GM23338 (cell line): ENCODE measurements around the gene CACNA2D4. TPM values are rescaled to one million over a fixed set of nuclear protein-coding genes. Genes with fewer than 3 reads are reported as not detected.

Experiments
- ATAC-seq: fragments of 200-7000 bp; cut with Tn5 transposase; 3 replicates; pipeline ENCODE4 v1.9.1; 2020
- DNase-seq: peaks from one replicate; pipeline ENCODE4 v3.0.0-alpha.2; 2015; ENCODE audit warnings: low spot score
- H2AFZ ChIP-seq: fragments of 200-600 bp; sonication (generic); 2 replicates; pipeline ENCODE4 v1.8.0; 2016; ENCODE audit warnings: antibody characterized with exemption, mild to moderate bottlenecking, moderate library complexity
- H3F3A ChIP-seq: fragments of 200-600 bp; sonication (generic); replicated peaks from 2 replicates; pipeline ENCODE4 v1.8.0; 2017; ENCODE audit warnings: antibody characterized with exemption, mixed run types, low read depth
- H3K27ac ChIP-seq: fragments of 200-600 bp; sonication (generic); 2 replicates; pipeline ENCODE4 v1.6.1; 2016; ENCODE audit warnings: low read depth
- H3K27me3 ChIP-seq: fragments of 200-600 bp; sonication (generic); 2 replicates; pipeline ENCODE4 v1.8.0; 2016; ENCODE audit warnings: mild to moderate bottlenecking, mixed run types, moderate library complexity; ENCODE audit not compliant: insufficient read depth
- H3K36me3 ChIP-seq: fragments of 200-600 bp; sonication (generic); 2 replicates; pipeline ENCODE4 v1.8.0; 2016; ENCODE audit warnings: mild to moderate bottlenecking; ENCODE audit not compliant: insufficient read depth
- H3K4me1 ChIP-seq: fragments of 200-600 bp; sonication (generic); 2 replicates; pipeline ENCODE4 v1.8.0; 2016; ENCODE audit warnings: mild to moderate bottlenecking, moderate library complexity; ENCODE audit not compliant: insufficient read depth
- H3K4me2 ChIP-seq: fragments of 200-600 bp; sonication (generic); 2 replicates; pipeline ENCODE4 v1.7.1; 2017; ENCODE audit warnings: mixed run types
- H3K4me3 ChIP-seq: fragments of 200-600 bp; sonication (generic); 2 replicates; pipeline ENCODE4 v1.6.1; 2016; ENCODE audit warnings: mixed run types
- H3K79me2 ChIP-seq: fragments of 200-600 bp; sonication (generic); replicated peaks from 2 replicates; pipeline ENCODE4 v1.8.0; 2017; ENCODE audit warnings: mild to moderate bottlenecking; ENCODE audit not compliant: insufficient read depth
- H3K9me2 ChIP-seq: fragments of 200-600 bp; sonication (generic); 2 replicates; pipeline ENCODE4 v1.8.0; 2017; ENCODE audit not compliant: insufficient read depth
- H4K20me1 ChIP-seq: fragments of 200-600 bp; sonication (generic); replicated peaks from 2 replicates; pipeline ENCODE4 v1.8.0; 2017; ENCODE audit warnings: mild to moderate bottlenecking; ENCODE audit not compliant: insufficient read depth
- H3K27ac Mint-ChIP-seq: 2 replicates; pipeline ENCODE4 v1.8.0; 2020; ENCODE audit warnings: inconsistent platforms, mild to moderate bottlenecking, moderate library complexity, mixed read lengths
- H3K27me3 Mint-ChIP-seq: 3 replicates; pipeline ENCODE4 v1.8.0; 2022; ENCODE audit warnings: low read depth, mild to moderate bottlenecking, moderate library complexity, mixed read lengths, inconsistent platforms; ENCODE audit not compliant: insufficient read depth, poor library complexity
- H3K36me3 Mint-ChIP-seq: 3 replicates; pipeline ENCODE4 v1.8.0; 2021; ENCODE audit warnings: low read depth, mild to moderate bottlenecking, inconsistent platforms, moderate library complexity, mixed read lengths
- H3K4me1 Mint-ChIP-seq: 3 replicates; pipeline ENCODE4 v1.8.0; 2020; ENCODE audit warnings: mild to moderate bottlenecking, inconsistent platforms, mixed read lengths
- H3K4me3 Mint-ChIP-seq: 3 replicates; pipeline ENCODE4 v1.8.0; 2021; ENCODE audit warnings: moderate library complexity, mild to moderate bottlenecking, inconsistent platforms, mixed read lengths
- H3K9me3 Mint-ChIP-seq: 3 replicates; pipeline ENCODE4 v1.8.0; 2020; ENCODE audit warnings: moderate library complexity, mild to moderate bottlenecking, inconsistent platforms, mixed read lengths
- CREB1 ChIP-seq: fragments of 250-450 bp; sonication (Bioruptor Pico); IDR thresholded peaks from 2 replicates; pipeline ENCODE4 v1.5.0; 2020; ENCODE audit warnings: low read depth, mild to moderate bottlenecking, moderate library complexity
- ZNF462 ChIP-seq: fragments of 250-450 bp; sonication (Bioruptor Pico); IDR thresholded peaks from 2 replicates; pipeline ENCODE4 v1.5.0; 2020; ENCODE audit warnings: mild to moderate bottlenecking, moderate library complexity
- polyA plus RNA-seq: library from polyadenylated mRNA; unstranded; fragments of >200 nt; fragmentation: Nextera tagmentation; extraction: Ambion mirVana; gene quantifications from 2 replicates; pipeline ENCODE4 v1.2.1, GENCODE V29; 2016
- total RNA-seq: library from RNA; depleted of rRNA; stranded (reverse); fragments of >200 nt; shearing (Covaris generic); gene quantifications from 2 replicates; pipeline ENCODE4 v1.2.3, GENCODE V29; 2014

CACNA2D4 gene
- total and polyA plus RNA-seq, 2 experiments from 2014 or later: 0.07 to 0.24 TPM

GRCh38 chr12:1858456-1858855 is 60.0 kb downstream of the CACNA2D4 start (continued):
- no peak for TF ChIP-seq ZNF462 (CRISPR knock-in tag)

- DNase-seq (no peak), ATAC-seq (no peak)
- Histone ChIP-seq H3K4me2 (no peak overlapping the region), H3K27me3 (no peaks in the 10 kb centered on the region), H3F3A (no peaks in the 10 kb centered on the region), H3K4me1 (no peaks in the 10 kb centered on the region), H3K79me2 (no peaks in the 10 kb centered on the region), H3K4me3 (no peak overlapping the region), H2AFZ (no peak overlapping the region), H3K36me3 (peaks cover 5% of the 10 kb centered on the region), H4K20me1 (no peaks in the 10 kb centered on the region), H3K9me2 (no peaks in the 10 kb centered on the region), H3K27ac (no peak overlapping the region)
- no peak overlapping the region for H3K27ac Mint-ChIP-seq
- no peaks in the 10 kb centered on the region; the same call in 2 of the 3 replicates for H3K4me1 Mint-ChIP-seq
- TF ChIP-seq ZNF462 (CRISPR knock-in tag) (no peak), CREB1 (CRISPR knock-in tag) (no peak)
- H3K4me3 Mint-ChIP-seq: no peak overlapping the region
- H3K9me3 Mint-ChIP-seq: peaks cover 16% of the 10 kb centered on the region; the same call in 2 of the 3 replicates
- peaks cover 5% of the 10 kb centered on the region for H3K27me3 Mint-ChIP-seq
- no peaks in the 10 kb centered on the region; the same call in 2 of the 3 replicates for H3K36me3 Mint-ChIP-seq
Measured at GRCh38 chr12:1857821-1858220, 60.6 kb downstream of the CACNA2D4 start.
